HG03139 (cell line): ENCODE results near the gene DLEC1.
A peak's percentile ranks its signal among the peaks of the same experiment; 100 is the strongest.
"Not testable (repeated sequence)": the region's sequence is repeated elsewhere in the genome, so short reads cannot be mapped to it uniquely, and the experiment has no call there.

Experiments
- ATAC-seq: cut with Tn5 transposase; IDR thresholded peaks from one replicate; pipeline ENCODE4 v1.9.1; 2021; ENCODE audit not compliant: unreplicated experiment

DLEC1 gene

DNA sequence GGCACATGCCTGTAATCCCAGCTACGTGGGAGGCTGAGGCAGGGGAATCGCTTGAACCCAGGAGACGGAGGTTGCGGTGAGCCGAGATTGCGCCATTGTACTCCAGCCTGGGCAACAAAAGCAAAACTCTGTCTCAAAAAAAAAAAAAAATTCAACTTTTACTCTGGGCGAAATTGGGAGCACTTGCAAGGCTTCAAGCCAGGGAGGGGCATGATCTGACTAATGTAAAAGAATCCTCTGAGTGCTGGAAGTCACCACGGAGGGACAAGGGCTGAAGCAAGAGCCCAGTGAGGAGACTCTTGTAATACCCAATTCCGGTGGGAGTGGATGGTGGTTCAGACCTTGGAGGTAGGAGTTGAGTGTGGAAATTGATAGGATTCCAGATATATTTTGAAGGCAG is 4.7 kb upstream of the DLEC1 start:
- not testable (repeated sequence) for ATAC-seq

GRCh38 chr3:38036286-38036685 is 2.7 kb upstream of the DLEC1 start:
- no peak for ATAC-seq

DNA sequence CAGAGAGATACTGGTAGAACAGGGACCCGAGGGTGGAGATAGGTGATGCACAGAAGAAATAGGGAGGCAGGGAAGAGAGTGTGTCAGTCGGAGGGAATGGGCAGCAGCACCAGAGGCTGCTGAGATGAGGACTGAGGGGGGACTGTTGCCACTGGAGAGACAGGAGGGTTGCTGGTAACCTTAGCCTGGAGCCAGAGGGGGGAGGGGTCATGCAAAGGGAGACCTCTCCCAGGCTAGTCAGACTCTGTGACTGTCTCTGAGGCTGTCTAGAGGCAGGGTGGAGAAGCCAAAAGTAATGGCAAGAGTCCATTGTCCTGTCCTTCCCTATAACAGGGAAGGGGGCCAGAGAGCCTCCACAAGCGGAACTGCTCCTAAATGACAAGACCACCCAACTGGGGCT is 2.1 kb upstream of the DLEC1 start:
- no peak for ATAC-seq

GRCh38 chr3:38038447-38038911 is 529 bp upstream of the DLEC1 start:
- ATAC-seq: no peak

DNA sequence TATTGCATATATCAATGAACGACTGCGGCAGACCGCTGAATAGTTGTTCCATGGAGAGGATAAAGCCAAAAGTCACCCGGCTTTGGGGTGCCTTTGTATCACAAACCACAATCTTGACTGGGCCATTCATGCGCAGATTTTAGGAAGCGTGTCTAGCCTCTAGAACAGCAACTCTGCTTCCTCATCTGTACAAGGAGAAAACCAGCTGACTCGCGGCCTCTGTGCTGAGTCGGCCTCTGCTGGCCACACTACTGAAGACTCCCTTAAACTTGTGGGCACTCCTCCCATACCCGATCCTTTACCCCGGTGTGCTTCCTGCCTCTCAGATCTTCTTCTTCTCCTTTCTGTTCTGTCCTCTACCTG is 872 bp downstream of the DLEC1 start:
- ATAC-seq: peak; percentile 44

DNA sequence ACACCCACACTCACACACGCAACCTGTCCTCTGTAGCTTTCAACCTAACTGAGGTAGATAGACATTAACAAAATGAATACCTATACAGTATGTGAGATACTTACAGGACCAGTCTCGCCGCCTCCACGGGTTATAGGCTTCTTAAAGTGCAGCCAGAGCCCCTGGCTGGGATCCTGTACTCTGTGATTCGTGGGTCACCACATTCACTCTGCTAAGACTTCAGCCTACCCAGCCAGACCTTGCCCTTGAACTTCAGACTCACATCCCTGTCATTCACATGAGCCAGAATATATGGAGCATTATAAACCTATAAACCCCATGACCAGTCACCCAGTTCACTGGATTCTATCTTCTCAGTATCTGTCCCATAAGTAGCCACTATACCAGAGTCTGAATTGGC is 1.4 kb downstream of the DLEC1 start:
- ATAC-seq: no peak

DNA sequence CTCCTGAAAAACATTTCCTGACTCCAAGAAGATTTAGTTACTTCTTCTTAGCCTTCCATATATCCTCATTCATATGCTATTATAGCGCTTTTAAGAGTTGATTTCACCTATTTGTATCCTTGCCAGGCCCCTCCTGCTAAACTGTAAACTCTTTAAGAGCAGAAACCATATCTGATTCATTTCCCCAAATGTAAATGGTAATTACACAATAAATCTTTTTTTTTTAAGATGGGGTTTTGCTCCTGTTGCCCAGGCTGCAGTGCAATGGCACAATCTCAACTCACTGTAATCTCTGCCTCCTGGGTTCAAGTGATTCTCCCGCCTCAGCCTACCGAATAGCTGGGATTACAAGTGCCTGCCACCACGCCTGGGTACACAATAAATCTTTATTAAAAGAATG is 4.5 kb downstream of the DLEC1 start:
- no peak for ATAC-seq

DNA sequence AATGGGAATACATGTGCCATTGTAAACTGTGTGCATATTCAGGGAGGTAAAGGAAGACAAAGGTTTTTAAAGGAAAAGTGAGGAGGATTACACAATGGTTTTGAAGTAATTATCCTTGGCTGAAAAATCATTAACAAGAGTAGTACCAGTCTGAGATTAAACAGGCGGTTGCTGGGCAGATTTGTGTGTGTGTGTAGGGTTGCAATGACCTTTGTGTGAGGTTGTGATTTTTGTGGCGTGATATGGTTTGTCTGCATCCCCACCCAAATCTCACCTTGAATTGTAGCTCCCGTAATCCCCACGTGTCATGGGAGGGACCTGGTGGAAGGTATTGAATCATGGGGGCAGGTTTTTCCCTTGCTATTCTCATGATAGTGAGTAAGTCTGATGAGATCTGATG is 7.0 kb downstream of the DLEC1 start:
- no peak for ATAC-seq

DNA sequence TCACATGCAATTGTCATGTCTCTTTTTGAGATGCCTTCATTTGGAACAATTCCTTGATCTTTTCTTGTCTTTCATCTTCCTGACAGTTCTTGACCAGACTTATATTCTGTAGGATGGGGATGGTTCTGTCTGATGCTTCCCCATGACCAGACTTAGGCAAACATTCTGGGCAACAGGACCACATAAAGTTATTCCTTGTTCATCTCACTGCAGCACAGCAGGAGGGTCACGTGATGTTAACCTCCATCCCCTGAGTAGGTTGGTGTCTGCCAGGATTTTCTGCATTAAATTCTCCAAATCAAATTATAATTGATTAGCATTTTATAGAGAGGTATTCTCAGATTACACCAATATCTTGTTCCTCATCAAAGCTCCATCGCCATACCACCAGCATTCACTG is 7.8 kb downstream of the DLEC1 start:
- ATAC-seq: no peak

DNA sequence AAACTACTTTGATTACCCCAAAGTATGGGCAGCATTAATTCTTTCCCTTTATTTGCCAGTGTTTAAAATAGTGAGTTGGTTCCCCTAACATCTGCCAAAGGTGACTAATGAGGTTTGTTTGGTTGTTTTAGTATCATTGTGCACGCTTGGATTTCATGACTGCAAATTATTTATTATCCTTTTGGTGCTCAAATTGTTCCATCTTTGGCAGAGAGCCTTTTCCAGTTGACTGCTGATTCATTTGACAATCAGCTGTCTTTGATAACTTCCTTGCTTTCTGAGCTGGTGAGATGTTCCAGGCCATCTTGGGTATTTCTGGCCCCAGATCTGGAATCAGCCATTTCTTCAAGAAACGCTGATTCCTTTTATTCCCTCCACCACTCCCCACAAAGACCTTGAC is 8.9 kb downstream of the DLEC1 start:
- no peak for ATAC-seq

GRCh38 chr3:38049358-38050126 is 10.5 kb downstream of the DLEC1 start:
- ATAC-seq: no peak

DNA sequence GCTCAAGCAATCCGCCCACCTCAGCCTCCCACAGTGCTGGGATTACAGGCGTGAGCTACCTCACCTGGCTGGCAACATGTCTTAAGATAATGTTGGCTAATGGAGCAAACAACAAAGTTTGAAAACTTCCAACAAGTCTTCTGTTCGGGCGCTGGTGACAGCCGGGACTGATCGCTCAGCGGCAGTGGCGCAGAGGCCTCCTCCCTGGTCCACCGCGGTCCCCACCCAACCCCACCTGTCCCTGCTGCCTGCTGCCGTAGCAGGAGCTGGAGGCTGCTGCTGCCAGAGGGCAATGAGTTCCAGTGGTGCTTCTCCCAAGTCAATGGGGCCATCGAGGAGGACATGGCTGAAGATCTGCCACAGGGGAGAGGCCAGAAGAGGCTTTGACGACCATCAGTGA is 12.1 kb downstream of the DLEC1 start:
- no peak for ATAC-seq

GRCh38 chr3:38053286-38053685 is 14.3 kb downstream of the DLEC1 start:
- ATAC-seq: not testable (repeated sequence)

DNA sequence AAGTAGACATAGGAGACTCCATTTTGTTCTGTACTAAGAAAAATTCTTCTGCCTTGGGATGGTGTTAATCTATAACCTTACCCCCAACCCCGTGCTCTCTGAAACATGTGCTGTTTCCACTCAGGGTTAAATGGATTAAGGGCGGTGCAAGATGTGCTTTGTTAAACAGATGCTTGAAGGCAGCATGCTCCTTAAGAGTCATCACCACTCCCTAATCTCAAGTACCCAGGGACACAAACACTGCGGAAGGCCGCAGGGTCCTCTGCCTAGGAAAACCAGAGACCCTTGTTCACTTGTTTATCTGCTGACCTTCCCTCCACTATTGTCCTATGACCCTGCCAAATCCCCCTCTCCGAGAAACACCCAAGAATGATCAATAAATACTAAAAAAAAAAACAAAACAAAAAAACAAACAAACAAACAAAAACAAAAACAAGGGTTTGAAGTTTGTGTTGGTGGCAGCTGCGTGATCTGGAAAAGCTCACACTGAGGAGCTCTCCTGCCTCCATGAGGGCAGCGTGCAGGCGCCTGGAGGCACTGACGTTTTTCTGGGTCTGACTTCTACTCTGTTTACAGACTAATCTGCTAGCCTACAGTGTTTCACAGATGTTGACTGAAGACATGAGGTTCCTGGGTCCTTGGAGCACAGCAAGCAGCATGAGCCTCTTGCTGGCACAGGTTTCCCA is 14.9 kb downstream of the DLEC1 start:
- ATAC-seq: not testable (repeated sequence)

GRCh38 chr3:38054499-38055001 is 15.5 kb downstream of the DLEC1 start:
- no peak for ATAC-seq

- ATAC-seq: no peak
These were observed 20.1 kb downstream of the DLEC1 start for GRCh38 chr3:38059148-38059547.

- ATAC-seq: no peak
These were observed 20.6 kb downstream of the DLEC1 start for GRCh38 chr3:38059591-38059990.

GRCh38 chr3:38062809-38063208 is 23.8 kb downstream of the DLEC1 start:
- no peak for ATAC-seq

DNA sequence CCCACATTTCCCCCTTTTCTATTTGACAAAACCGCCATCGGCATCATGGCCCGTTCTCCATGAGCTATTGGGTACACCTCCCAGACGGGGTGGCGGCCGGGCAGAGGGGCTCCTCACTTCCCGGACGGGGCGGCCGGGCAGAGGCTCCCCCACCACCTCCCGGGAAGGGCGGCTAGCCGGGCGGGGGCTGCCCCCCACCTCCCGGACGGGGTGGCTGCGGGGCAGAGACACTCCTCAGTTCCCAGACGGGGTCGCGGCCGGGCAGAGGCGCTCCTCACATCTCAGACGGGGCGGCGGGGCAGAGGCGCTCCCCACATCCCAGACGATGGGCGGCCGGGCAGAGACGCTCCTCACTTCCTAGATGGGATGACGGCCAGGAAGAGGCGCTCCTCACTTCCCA is 25.4 kb downstream of the DLEC1 start:
- not testable (repeated sequence) for ATAC-seq

- ATAC-seq: no peak
These were observed 28.7 kb downstream of the DLEC1 start for GRCh38 chr3:38067508-38068233.

DNA sequence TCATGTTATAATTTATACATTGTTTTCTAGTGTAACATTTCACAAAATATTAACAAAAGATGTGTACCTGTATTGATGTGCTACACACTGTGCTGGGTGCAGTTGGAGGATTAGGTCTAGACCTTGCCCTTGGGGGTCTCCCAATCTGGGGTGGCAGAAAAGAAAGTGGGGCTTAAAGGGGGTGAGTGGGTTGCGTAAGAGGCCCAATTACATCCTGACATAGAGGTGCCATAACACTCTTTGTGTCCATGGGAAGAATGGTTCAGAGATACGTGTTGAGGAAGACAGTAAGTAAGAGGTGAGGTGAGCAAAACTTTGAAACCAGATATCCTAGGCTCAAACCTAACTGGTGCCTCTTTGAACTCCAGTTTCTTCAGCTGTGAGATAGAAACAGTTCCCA is 31.0 kb downstream of the DLEC1 start:
- no peak for ATAC-seq

DNA sequence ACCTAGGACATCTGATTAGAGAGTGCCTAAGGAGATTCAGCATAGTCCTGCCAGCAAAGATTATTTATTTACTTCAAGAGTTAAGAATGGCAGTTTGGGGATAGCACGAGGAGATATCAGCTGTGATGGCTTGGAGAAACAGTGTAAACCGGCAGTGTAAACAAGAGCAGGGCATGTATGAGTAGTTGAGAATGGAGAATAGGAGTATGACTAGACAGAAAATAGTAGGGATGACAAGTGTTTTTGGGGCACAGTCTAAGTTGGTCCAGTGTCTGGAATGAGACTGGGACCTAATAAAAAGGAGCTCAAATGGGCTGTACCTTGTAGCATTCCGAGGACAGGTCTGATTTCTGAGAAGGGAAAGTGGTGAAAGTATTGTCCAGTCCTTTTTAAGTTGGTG is 38.1 kb downstream of the DLEC1 start:
- ATAC-seq: not testable (repeated sequence)
